ENCODE measurements around the gene QSOX2.

Gene QSOX2

DNA sequence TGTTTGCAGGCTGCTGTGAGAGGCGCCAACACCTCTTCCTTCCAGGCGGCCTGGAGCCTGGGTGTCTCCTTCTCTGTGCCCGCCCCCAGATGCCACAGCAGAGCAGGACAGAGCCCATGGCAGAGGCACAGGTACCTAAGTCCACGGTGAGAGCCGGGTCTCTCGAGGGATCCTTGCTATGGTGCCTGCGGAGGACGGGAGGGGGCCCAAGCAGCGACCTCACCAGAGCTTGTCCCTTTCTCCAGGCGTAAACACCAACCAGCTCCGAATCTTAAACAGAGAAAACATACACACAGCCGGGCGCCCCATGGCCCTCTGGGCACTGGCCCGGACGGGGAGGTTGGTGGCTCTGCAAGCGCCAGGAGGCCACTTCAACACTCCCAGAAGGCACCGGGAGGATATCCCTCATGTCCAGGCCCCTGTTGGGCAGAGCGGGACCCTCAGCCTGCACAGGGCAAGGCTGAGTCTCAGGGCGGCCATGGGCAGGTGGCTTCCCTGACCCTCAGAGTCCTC lies 46.5 kb upstream of the QSOX2 start:
- in situ Hi-C loops (cut with HindIII; ENCODE audit: low sequenced_read_pairs), result no loop called here
- DNase-seq (ENCODE audit: low read depth), result no peak
- no peak overlapping the region for H3K4me3 ChIP-seq (ENCODE audit: low read depth, low read length)
- TF ChIP-seq CTCF (IDR thresholded peaks at IDR 0.05; ENCODE audit: low read depth, low read length, missing control alignments), result no peak

- DNase-seq (ENCODE audit: low read depth), result no peak
- no peak for TF ChIP-seq CTCF (IDR thresholded peaks at IDR 0.05; ENCODE audit: low read depth, low read length, missing control alignments)
- no peak overlapping the region for H3K4me3 ChIP-seq (ENCODE audit: low read depth, low read length)
- in situ Hi-C loops (cut with HindIII; ENCODE audit: low sequenced_read_pairs), result no loop called here
Observed at GRCh38 chr9:136291306-136292025, 45.9 kb upstream of the QSOX2 start.

GRCh38 chr9:136290508-136291000 lies 44.9 kb upstream of the QSOX2 start:
- in situ Hi-C loops (cut with HindIII; ENCODE audit: low sequenced_read_pairs), result no loop called here
- no peak overlapping the region for H3K4me3 ChIP-seq (ENCODE audit: low read depth, low read length)
- DNase-seq (ENCODE audit: low read depth), result no peak
- no peak for TF ChIP-seq CTCF (IDR thresholded peaks at IDR 0.05; ENCODE audit: low read depth, low read length, missing control alignments)

DNA sequence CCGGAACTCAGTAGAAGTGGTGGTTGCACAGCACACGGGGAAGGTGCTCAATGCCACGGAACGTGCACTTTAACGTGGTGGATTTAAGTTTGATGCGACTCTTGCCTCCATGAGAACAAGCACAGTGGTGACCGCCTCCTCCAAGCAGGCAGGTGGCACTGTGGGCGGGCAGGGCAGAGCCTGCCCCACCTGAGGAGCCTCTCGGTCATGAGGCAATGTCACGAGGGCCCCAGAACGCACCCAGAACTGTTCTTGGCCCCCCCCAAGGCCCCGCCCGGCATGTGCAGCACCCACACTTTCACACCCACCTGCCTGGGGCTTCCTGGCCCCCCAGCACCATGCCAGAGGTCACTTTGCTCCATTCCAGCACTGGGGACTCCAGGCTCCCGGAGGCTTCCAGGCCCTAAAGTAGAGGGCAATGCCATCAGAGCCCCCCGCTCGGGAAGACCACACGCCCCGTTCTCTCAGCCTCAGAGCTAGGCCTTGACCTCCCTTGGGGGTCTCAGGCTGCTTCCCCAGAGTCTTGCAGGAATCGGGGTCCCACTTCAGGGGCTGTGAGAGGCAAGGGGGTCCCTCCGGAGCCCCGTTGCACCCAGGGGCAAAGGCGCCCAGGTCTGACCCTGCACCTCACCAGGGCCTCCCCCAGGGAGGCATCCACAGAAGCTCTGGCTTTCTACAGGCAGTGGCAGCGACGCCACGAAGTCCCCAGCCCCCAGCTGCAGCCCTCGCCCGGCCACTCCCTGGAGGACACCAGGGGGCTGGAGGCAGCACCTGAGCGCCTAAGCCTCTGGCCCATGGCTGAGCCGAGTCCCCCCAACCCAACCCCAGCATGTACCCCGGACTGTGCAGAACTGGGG lies 44.3 kb upstream of the QSOX2 start:
- no peak for DNase-seq (ENCODE audit: low read depth)
- in situ Hi-C loops (cut with HindIII; ENCODE audit: low sequenced_read_pairs), result no loop called here
- no peak for TF ChIP-seq CTCF (IDR thresholded peaks at IDR 0.05; ENCODE audit: low read depth, low read length, missing control alignments)
- H3K4me3 ChIP-seq (ENCODE audit: low read depth, low read length), result no peak overlapping the region

DNA sequence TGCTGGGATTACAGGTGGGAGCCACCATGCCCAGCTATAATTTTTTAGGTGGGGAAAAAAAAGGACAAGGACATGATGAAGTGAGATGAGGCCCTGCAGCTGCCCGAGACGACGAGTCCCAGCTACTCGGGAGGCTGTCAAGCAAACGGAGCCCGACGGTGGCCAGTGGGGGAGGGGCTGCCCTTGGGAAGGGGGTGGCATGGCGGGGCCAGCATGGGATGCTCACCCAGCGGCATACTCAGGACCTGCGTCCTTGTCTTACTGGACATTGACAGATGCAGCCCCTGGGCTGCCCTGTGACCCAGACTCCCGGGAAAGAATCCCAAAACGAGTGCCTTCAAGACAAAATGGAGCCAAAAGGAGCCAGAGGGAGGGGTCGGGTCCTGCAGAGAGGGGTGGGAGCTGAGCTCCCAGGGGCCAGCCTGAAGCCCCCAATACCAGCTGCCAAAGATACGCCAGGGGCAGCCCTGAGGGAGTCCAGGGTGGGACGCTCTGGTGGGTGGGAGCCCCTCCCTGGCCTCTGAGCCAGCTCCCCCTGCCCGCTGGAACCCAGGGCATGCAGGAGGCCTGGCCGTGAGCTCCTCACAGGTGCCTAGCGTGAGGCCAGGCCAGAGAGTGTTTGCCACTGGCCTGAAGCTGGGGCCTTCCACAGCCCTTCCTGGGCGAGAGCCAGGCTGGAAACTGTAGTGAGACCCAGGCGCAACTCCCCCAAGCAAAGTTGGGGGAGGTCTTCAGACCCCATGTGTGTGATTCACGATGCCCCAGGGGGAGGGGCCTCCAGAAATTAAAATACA lies 42.5 kb upstream of the QSOX2 start:
- no peak overlapping the region for H3K4me3 ChIP-seq (ENCODE audit: low read depth, low read length)
- in situ Hi-C loops (cut with HindIII; ENCODE audit: low sequenced_read_pairs), result no loop called here
- no peak for DNase-seq (ENCODE audit: low read depth)
- TF ChIP-seq CTCF (IDR thresholded peaks at IDR 0.05; ENCODE audit: low read depth, low read length, missing control alignments), result no peak

DNA sequence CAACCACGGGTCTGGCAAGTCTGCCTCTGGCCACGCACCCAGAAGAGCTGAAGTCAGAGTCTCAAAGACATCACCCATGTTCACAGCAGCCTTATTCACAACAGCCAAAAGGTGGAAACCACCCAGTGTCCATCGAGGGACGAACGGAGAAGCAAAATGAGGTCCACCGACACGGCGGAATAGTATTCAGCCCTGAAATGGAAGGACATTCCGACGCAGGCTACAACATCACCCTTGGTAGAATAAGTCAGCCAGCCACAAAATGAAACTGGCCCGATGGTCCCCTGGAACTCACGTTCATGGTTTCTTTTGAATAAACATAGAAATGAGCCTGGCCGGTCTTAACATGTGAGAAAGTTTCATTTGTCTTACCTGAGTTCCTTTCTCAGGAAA lies 41.4 kb upstream of the QSOX2 start:
- no peak overlapping the region for H3K4me3 ChIP-seq (ENCODE audit: low read depth, low read length)
- in situ Hi-C loops (cut with HindIII; ENCODE audit: low sequenced_read_pairs), result no loop called here
- DNase-seq (ENCODE audit: low read depth), result no peak
- TF ChIP-seq CTCF (IDR thresholded peaks at IDR 0.05; ENCODE audit: low read depth, low read length, missing control alignments), result no peak
